Thyroid gland (tissue), 4 donors: ENCODE results near the gene MEDAG. TPM values are rescaled to one million over a fixed set of nuclear protein-coding genes. Genes with fewer than 3 reads are reported as not detected.

ENCODE experiments used
- DNase-seq, 2 donors: peaks; one replicate each; pipeline ENCODE4 v3.0.0-alpha.2; 2019
- H3K27ac ChIP-seq, 3 donors: fragments of 200-600 bp; sonication (generic); 1 replicate in 2 of 3; 2 replicates in 1 of 3; pipeline ENCODE4 v1.5.1; 2016 to 2019; ENCODE audit warnings: mild to moderate bottlenecking in 1 of 3, moderate library complexity in 1 of 3
- H3K27me3 ChIP-seq: fragments of 200-600 bp; sonication (generic); one replicate; pipeline ENCODE4 v1.5.1; 2019
- H3K36me3 ChIP-seq, 2 donors: fragments of 200-600 bp; sonication (generic); one replicate each; pipeline ENCODE4 v1.5.1; 2016 to 2019
- H3K4me1 ChIP-seq, 2 donors: fragments of 200-600 bp; sonication (generic); one replicate each; pipeline ENCODE4 v1.5.1; 2017 to 2019
- H3K4me3 ChIP-seq, 3 donors: fragments of 200-600 bp; sonication (generic); replicated peaks in 1 of 3; 1 replicate in 2 of 3; 2 replicates in 1 of 3; pipeline ENCODE4 v1.5.1; 2016; ENCODE audit warnings: mild to moderate bottlenecking in 1 of 3
- H3K9me3 ChIP-seq: fragments of 200-600 bp; sonication (generic); one replicate; pipeline ENCODE4 v1.5.1; 2017
- CTCF ChIP-seq, 6 experiments: fragments of 200-600 bp in 3 of 6; fragments of 450-650 bp in 3 of 6; sonication (generic) in 3 of 6; IDR thresholded peaks; one replicate each; pipeline ENCODE4 v1.5.1; 2016 to 2019; ENCODE audit warnings: antibody characterized with exemption in 6 of 6, mild to moderate bottlenecking in 2 of 6, inconsistent platforms in 1 of 6, moderate library complexity in 1 of 6
- POLR2A ChIP-seq, 2 donors: fragments of 450-650 bp; IDR thresholded peaks; one replicate each; pipeline ENCODE4 v1.6.1; 2017; ENCODE audit warnings: antibody characterized with exemption in 2 of 2, mild to moderate bottlenecking in 2 of 2, moderate library complexity in 1 of 2
- WGBS, 2 donors: methylation state at CpG; one replicate each; pipeline ENCODE4 v1.1.5; 2017; 5-methylcytosine and 5-hydroxymethylcytosine counted together
- intact Hi-C: fragments of 100-400 bp; cut with DNase I; formaldehyde crosslinking; loops from one replicate; pipeline ENCODE4 v1.15.1; 2023
- total RNA-seq, 4 donors: library from RNA; depleted of rRNA; stranded (reverse); fragments of >200 nt; gene quantifications; one replicate each; pipeline ENCODE4 v1.2.3, GENCODE V29; 2016

MEDAG gene
- total RNA-seq, 4 donors from 2014 or later, result 15.2 to 99.7 (median 46.0) TPM

- peak; percentile 32 to 46 for DNase-seq
- Histone ChIP-seq H3K4me1 (peaks cover 3 to 9% of the 10 kb centered on the region in 2 donors), H3K27ac (peak overlapping the region in 2 of 3 donors; percentile 40 to 64), H3K4me3 (no peak overlapping the region), H3K27me3 (no peaks in the 10 kb centered on the region), H3K36me3 (no peaks in the 10 kb centered on the region), H3K9me3 (no peaks in the 10 kb centered on the region)
- TF ChIP-seq CTCF (IDR thresholded peaks at IDR 0.05) (no peak), POLR2A (IDR thresholded peaks at IDR 0.05) (no peak)
- intact Hi-C loops, result no loop called here
- 37 to 52% methylated on average over 4 of the region's 4 CpGs for WGBS, 2 donors
Measured at GRCh38 chr13:30895773-30896172, 10.3 kb upstream of the MEDAG start.

GRCh38 chr13:30898070-30898469 is 8.0 kb upstream of the MEDAG start:
- no peak for DNase-seq
- H3K36me3 ChIP-seq, result no peaks in the 10 kb centered on the region
- TF ChIP-seq CTCF (IDR thresholded peaks at IDR 0.05) (no peak), POLR2A (IDR thresholded peaks at IDR 0.05) (no peak)
- peaks cover 3 to 9% of the 10 kb centered on the region in 2 donors for H3K4me1 ChIP-seq
- no peaks in the 10 kb centered on the region for H3K9me3 ChIP-seq
- no peak overlapping the region for H3K4me3 ChIP-seq
- H3K27me3 ChIP-seq, result no peaks in the 10 kb centered on the region
- intact Hi-C loops, result no loop called here
- H3K27ac ChIP-seq, result peak overlapping the region in 2 of 3 donors; percentile 25 to 67

GRCh38 chr13:30898678-30899241 is 7.3 kb upstream of the MEDAG start:
- 70 to 75% methylated on average over 7 of the region's 7 CpGs for WGBS, 2 donors
- intact Hi-C loops, result no loop called here
- no peak for TF ChIP-seq POLR2A (IDR thresholded peaks at IDR 0.05)
- TF ChIP-seq CTCF (IDR thresholded peaks at IDR 0.05), result no peak
- peak in 1 of 2 donors; percentile 8 for DNase-seq
- H3K4me1 ChIP-seq, result peaks cover 3 to 9% of the 10 kb centered on the region in 2 donors
- peak overlapping the region in 2 of 3 donors; percentile 25 to 67 for H3K27ac ChIP-seq
- no peaks in the 10 kb centered on the region for H3K36me3 ChIP-seq
- H3K9me3 ChIP-seq, result no peaks in the 10 kb centered on the region
- no peak overlapping the region for H3K4me3 ChIP-seq
- H3K27me3 ChIP-seq, result no peaks in the 10 kb centered on the region

GRCh38 chr13:30900436-30900835 is 5.6 kb upstream of the MEDAG start:
- Histone ChIP-seq H3K27ac (no peak overlapping the region), H3K4me1 (peaks cover 3 to 10% of the 10 kb centered on the region in 2 donors), H3K9me3 (no peaks in the 10 kb centered on the region), H3K4me3 (no peak overlapping the region), H3K27me3 (no peaks in the 10 kb centered on the region), H3K36me3 (no peaks in the 10 kb centered on the region)
- no peak for DNase-seq
- intact Hi-C loops, result no loop called here
- no peak for TF ChIP-seq CTCF (IDR thresholded peaks at IDR 0.05)
- no peak for TF ChIP-seq POLR2A (IDR thresholded peaks at IDR 0.05)
- 84 to 92% methylated on average over 4 of the region's 4 CpGs for WGBS, 2 donors

GRCh38 chr13:30900952-30901749 is 4.9 kb upstream of the MEDAG start:
- WGBS, 2 donors, result 88 to 91% methylated on average over 5 of the region's 5 CpGs
- H3K36me3 ChIP-seq, result no peaks in the 10 kb centered on the region
- H3K4me3 ChIP-seq, result no peak overlapping the region
- intact Hi-C loops, result no loop called here
- no peaks in the 10 kb centered on the region for H3K27me3 ChIP-seq
- no peaks in the 10 kb centered on the region for H3K9me3 ChIP-seq
- no peak overlapping the region for H3K27ac ChIP-seq
- no peak for DNase-seq
- TF ChIP-seq POLR2A (IDR thresholded peaks at IDR 0.05), result no peak
- TF ChIP-seq CTCF (IDR thresholded peaks at IDR 0.05), result no peak
- H3K4me1 ChIP-seq, result peaks cover 3 to 17% of the 10 kb centered on the region in 2 donors
